ENCODE measurements around the gene SH2D3C.

Gene SH2D3C

GRCh38 chr9:127703289-127703946 lies 75.0 kb downstream of the SH2D3C start:
- no peak overlapping the region for H3K4me3 ChIP-seq (ENCODE audit: low read length)
- no peaks in the 10 kb centered on the region for H3F3A ChIP-seq (ENCODE audit: control insufficient read depth, insufficient read depth)
- no peaks in the 10 kb centered on the region for H3K36me3 ChIP-seq (ENCODE audit: control insufficient read depth, low read length)
- no peak overlapping the region for H3K4me2 ChIP-seq (ENCODE audit: low read length)
- H3K9me3 ChIP-seq (ENCODE audit: control insufficient read depth, insufficient read depth, low read length): no peaks in the 10 kb centered on the region
- no peaks in the 10 kb centered on the region for H4K20me1 ChIP-seq (ENCODE audit: control insufficient read depth, insufficient read depth, low read depth, low read length)
- H3K9me2 ChIP-seq (replicated peaks; ENCODE audit: control insufficient read depth, low read length): no peaks in the 10 kb centered on the region
- H3K27me3 ChIP-seq (ENCODE audit: control insufficient read depth, low read length): no peaks in the 10 kb centered on the region
- no peak for TF ChIP-seq EZH2phosphoT487 (IDR thresholded peaks at IDR 0.05; ENCODE audit: borderline replicate concordance, low read length)
- no peak for TF ChIP-seq CTCF (IDR thresholded peaks at IDR 0.05; ENCODE audit: low read depth, low read length, poor library complexity, severe bottlenecking)
- peaks cover 11% of the 10 kb centered on the region for H3K4me1 ChIP-seq (ENCODE audit: control insufficient read depth, low read length)
- no peaks in the 10 kb centered on the region for H3K79me2 ChIP-seq (ENCODE audit: control insufficient read depth, low read length)
- no peak overlapping the region for H3K27ac ChIP-seq (ENCODE audit: low read depth, low read length)

- H3K9me3 ChIP-seq (ENCODE audit: control insufficient read depth, insufficient read depth, low read length): no peaks in the 10 kb centered on the region
- no peak for TF ChIP-seq EZH2phosphoT487 (IDR thresholded peaks at IDR 0.05; ENCODE audit: borderline replicate concordance, low read length)
- no peak for TF ChIP-seq CTCF (IDR thresholded peaks at IDR 0.05; ENCODE audit: low read depth, low read length, poor library complexity, severe bottlenecking)
- H3K36me3 ChIP-seq (ENCODE audit: control insufficient read depth, low read length): no peaks in the 10 kb centered on the region
- H3K9me2 ChIP-seq (replicated peaks; ENCODE audit: control insufficient read depth, low read length): no peaks in the 10 kb centered on the region
- H3K27ac ChIP-seq (ENCODE audit: low read depth, low read length): no peak overlapping the region
- H3K4me1 ChIP-seq (ENCODE audit: control insufficient read depth, low read length): peaks cover 6% of the 10 kb centered on the region
- no peaks in the 10 kb centered on the region for H4K20me1 ChIP-seq (ENCODE audit: control insufficient read depth, insufficient read depth, low read depth, low read length)
- H3K79me2 ChIP-seq (ENCODE audit: control insufficient read depth, low read length): no peaks in the 10 kb centered on the region
- H3K27me3 ChIP-seq (ENCODE audit: control insufficient read depth, low read length): no peaks in the 10 kb centered on the region
- H3K4me2 ChIP-seq (ENCODE audit: low read length): no peak overlapping the region
- H3K4me3 ChIP-seq (ENCODE audit: low read length): no peak overlapping the region
- H3F3A ChIP-seq (ENCODE audit: control insufficient read depth, insufficient read depth): no peaks in the 10 kb centered on the region
Observed at GRCh38 chr9:127700594-127701255, 77.7 kb downstream of the SH2D3C start.

- H3K27me3 ChIP-seq (ENCODE audit: control insufficient read depth, low read length): no peaks in the 10 kb centered on the region
- H3K4me1 ChIP-seq (ENCODE audit: control insufficient read depth, low read length): peaks cover 6% of the 10 kb centered on the region
- no peak overlapping the region for H3K4me2 ChIP-seq (ENCODE audit: low read length)
- no peak overlapping the region for H3K27ac ChIP-seq (ENCODE audit: low read depth, low read length)
- H4K20me1 ChIP-seq (ENCODE audit: control insufficient read depth, insufficient read depth, low read depth, low read length): no peaks in the 10 kb centered on the region
- H3K36me3 ChIP-seq (ENCODE audit: control insufficient read depth, low read length): no peaks in the 10 kb centered on the region
- no peaks in the 10 kb centered on the region for H3K9me2 ChIP-seq (replicated peaks; ENCODE audit: control insufficient read depth, low read length)
- no peak overlapping the region for H3K4me3 ChIP-seq (ENCODE audit: low read length)
- no peaks in the 10 kb centered on the region for H3K9me3 ChIP-seq (ENCODE audit: control insufficient read depth, insufficient read depth, low read length)
- TF ChIP-seq EZH2phosphoT487 (IDR thresholded peaks at IDR 0.05; ENCODE audit: borderline replicate concordance, low read length) (no peak), CTCF (IDR thresholded peaks at IDR 0.05; ENCODE audit: low read depth, low read length, poor library complexity, severe bottlenecking) (no peak)
- H3F3A ChIP-seq (ENCODE audit: control insufficient read depth, insufficient read depth): no peaks in the 10 kb centered on the region
- H3K79me2 ChIP-seq (ENCODE audit: control insufficient read depth, low read length): no peaks in the 10 kb centered on the region
Observed at GRCh38 chr9:127700140-127700539, 78.3 kb downstream of the SH2D3C start.

Data from DOHH2 (cell line).